Measurements from ENCODE around the gene RPS6KA2.

RPS6KA2 gene

GRCh38 chr6:166463359-166464067 is 163.5 kb downstream of the RPS6KA2 start:
- no peak overlapping the region for H3K27ac ChIP-seq
- no peak overlapping the region for H3K4me3 ChIP-seq (ENCODE audit: low read depth, low read length)
- H3K27me3 ChIP-seq (ENCODE audit: insufficient read depth, low read depth, severe bottlenecking): no peaks in the 10 kb centered on the region

GRCh38 chr6:166462461-166463135 is 164.5 kb downstream of the RPS6KA2 start:
- no peak for DNase-seq
- H3K4me3 ChIP-seq (ENCODE audit: low read depth, low read length): no peak overlapping the region
- H3K36me3 ChIP-seq: no peaks in the 10 kb centered on the region; the same call in 1 of the 2 replicates
- H3K27ac ChIP-seq: no peak overlapping the region
- TF ChIP-seq CTCF (IDR thresholded peaks at IDR 0.05; ENCODE audit: low read depth, low read length): no peak
- peaks cover 9% of the 10 kb centered on the region for H3K9me3 ChIP-seq (ENCODE audit: severe bottlenecking)
- H3K27me3 ChIP-seq (ENCODE audit: insufficient read depth, low read depth, severe bottlenecking): no peaks in the 10 kb centered on the region

More at GRCh38 chr6:166463359-166464067, 163.5 kb downstream of the RPS6KA2 start:
- Histone ChIP-seq H3K36me3 (no peaks in the 10 kb centered on the region; the same call in 1 of the 2 replicates), H3K9me3 (ENCODE audit: severe bottlenecking) (peaks cover under 1% of the 10 kb centered on the region)
- DNase-seq: no peak
- TF ChIP-seq CTCF (IDR thresholded peaks at IDR 0.05; ENCODE audit: low read depth, low read length): no peak

- Histone ChIP-seq H3K9me3 (ENCODE audit: severe bottlenecking) (peaks cover 10% of the 10 kb centered on the region), H3K36me3 (no peaks in the 10 kb centered on the region; the same call in 1 of the 2 replicates), H3K27ac (no peak overlapping the region), H3K4me3 (ENCODE audit: low read depth, low read length) (no peak overlapping the region), H3K27me3 (ENCODE audit: insufficient read depth, low read depth, severe bottlenecking) (no peaks in the 10 kb centered on the region)
- no peak for TF ChIP-seq CTCF (IDR thresholded peaks at IDR 0.05; ENCODE audit: low read depth, low read length)
- DNase-seq: no peak
Measured at GRCh38 chr6:166461821-166462460, 165.1 kb downstream of the RPS6KA2 start.

GRCh38 chr6:166460473-166461437 is 166.3 kb downstream of the RPS6KA2 start:
- no peaks in the 10 kb centered on the region; the same call in 1 of the 2 replicates for H3K36me3 ChIP-seq
- H3K27me3 ChIP-seq (ENCODE audit: insufficient read depth, low read depth, severe bottlenecking): no peaks in the 10 kb centered on the region
- no peak overlapping the region for H3K27ac ChIP-seq
- TF ChIP-seq CTCF (IDR thresholded peaks at IDR 0.05; ENCODE audit: low read depth, low read length): no peak
- DNase-seq: no peak
- H3K4me3 ChIP-seq (ENCODE audit: low read depth, low read length): no peak overlapping the region
- H3K9me3 ChIP-seq (ENCODE audit: severe bottlenecking): peaks cover 10% of the 10 kb centered on the region

GRCh38 chr6:166459906-166460305 is 167.1 kb downstream of the RPS6KA2 start:
- no peaks in the 10 kb centered on the region; the same call in 1 of the 2 replicates for H3K36me3 ChIP-seq
- no peak for TF ChIP-seq CTCF (IDR thresholded peaks at IDR 0.05; ENCODE audit: low read depth, low read length)
- H3K4me3 ChIP-seq (ENCODE audit: low read depth, low read length): no peak overlapping the region
- H3K27me3 ChIP-seq (ENCODE audit: insufficient read depth, low read depth, severe bottlenecking): no peaks in the 10 kb centered on the region
- H3K27ac ChIP-seq: no peak overlapping the region
- H3K9me3 ChIP-seq (ENCODE audit: severe bottlenecking): peaks cover 10% of the 10 kb centered on the region
- DNase-seq: no peak
